Astrocyte (in vitro differentiated cells and primary cell): ENCODE data around the gene SENP2. TPM values are rescaled to one million over a fixed set of nuclear protein-coding genes. Genes with fewer than 3 reads are reported as not detected.

Experiments used
- DNase-seq: peaks from one replicate; pipeline ENCODE4 v3.0.0-alpha.2; 2010; ENCODE audit warnings: low read depth
- FAIRE-seq: peaks from 2 replicates; lab custom pipeline; 2011; peaks lifted over from hg19 to GRCh38; lab: Jason Lieb, UNC
- H2AFZ ChIP-seq: 2 replicates; pipeline ENCODE4 v1.6.0; 2012; ENCODE audit warnings: low read depth, low read length, inconsistent platforms
- H3K27ac ChIP-seq: 2 replicates; pipeline ENCODE4 v1.5.1; 2011; ENCODE audit warnings: low read depth, low read length, inconsistent platforms
- H3K27me3 ChIP-seq: 2 replicates; pipeline ENCODE4 v1.6.0; 2011; ENCODE audit warnings: low read length, inconsistent platforms; ENCODE audit not compliant: insufficient read depth
- H3K36me3 ChIP-seq: 2 replicates; pipeline ENCODE4 v1.5.1; 2011; ENCODE audit warnings: low read length, inconsistent platforms; ENCODE audit not compliant: insufficient read depth
- H3K4me1 ChIP-seq: 2 replicates; pipeline ENCODE4 v1.5.1; 2011; ENCODE audit warnings: low read length, inconsistent platforms; ENCODE audit not compliant: insufficient read depth
- H3K4me2 ChIP-seq: 2 replicates; pipeline ENCODE4 v1.6.0; 2012; ENCODE audit warnings: low read length, inconsistent platforms
- H3K4me3 ChIP-seq: 2 replicates; pipeline ENCODE4 v1.5.1; 2011; ENCODE audit warnings: low read depth, mild to moderate bottlenecking, low read length, inconsistent platforms; ENCODE audit not compliant: insufficient read depth
- H3K79me2 ChIP-seq: 2 replicates; pipeline ENCODE4 v1.6.0; 2012; ENCODE audit warnings: mild to moderate bottlenecking, low read length, inconsistent platforms; ENCODE audit not compliant: insufficient read depth
- H3K9ac ChIP-seq: 2 replicates; pipeline ENCODE4 v1.6.0; 2012; ENCODE audit warnings: mild to moderate bottlenecking, low read length, inconsistent platforms
- H3K9me3 ChIP-seq: 2 replicates; pipeline ENCODE4 v1.5.1; 2012; ENCODE audit warnings: low read depth, mild to moderate bottlenecking, low read length, inconsistent platforms; ENCODE audit not compliant: insufficient read depth
- H4K20me1 ChIP-seq: 2 replicates; pipeline ENCODE4 v1.6.0; 2012; ENCODE audit warnings: low read length, inconsistent platforms; ENCODE audit not compliant: insufficient read depth
- H3K27ac Mint-ChIP-seq: one replicate; pipeline ENCODE4 v1.8.0; 2021; ENCODE audit warnings: mild to moderate bottlenecking, mixed read lengths; ENCODE audit not compliant: unreplicated experiment
- H3K27me3 Mint-ChIP-seq: one replicate; pipeline ENCODE4 v1.8.0; 2021; ENCODE audit warnings: low read depth, mixed read lengths; ENCODE audit not compliant: unreplicated experiment
- H3K36me3 Mint-ChIP-seq: one replicate; pipeline ENCODE4 v1.8.0; 2021; ENCODE audit warnings: low read depth, mixed read lengths; ENCODE audit not compliant: unreplicated experiment
- H3K4me1 Mint-ChIP-seq: one replicate; pipeline ENCODE4 v1.8.0; 2021; ENCODE audit warnings: low read depth, mixed read lengths; ENCODE audit not compliant: unreplicated experiment
- H3K4me3 Mint-ChIP-seq: one replicate; pipeline ENCODE4 v1.8.0; 2021; ENCODE audit warnings: mild to moderate bottlenecking, moderate library complexity, mixed read lengths; ENCODE audit not compliant: unreplicated experiment
- H3K9me3 Mint-ChIP-seq: one replicate; pipeline ENCODE4 v1.8.0; 2021; ENCODE audit warnings: mild to moderate bottlenecking, mixed read lengths; ENCODE audit not compliant: unreplicated experiment
- EZH2 ChIP-seq: IDR thresholded peaks from 2 replicates; pipeline ENCODE4 v1.6.1; 2012; ENCODE audit warnings: mild to moderate bottlenecking, low read length, inconsistent platforms; ENCODE audit not compliant: insufficient read depth
- total RNA-seq: library from RNA; stranded (reverse); gene quantifications from 2 replicates; pipeline ENCODE4 v1.2.1, GENCODE V29; 2021
- TF ChIP-seq, protein P1 (sequence below): IDR thresholded peaks from 2 replicates; pipeline ENCODE4 v1.5.1; 2011; ENCODE audit warnings: low read depth, mild to moderate bottlenecking, inconsistent platforms, low read length, moderate library complexity; ENCODE audit not compliant: insufficient read depth

SENP2 gene
- total RNA-seq, 1 donor from 2014 or later, result 44.1 TPM

DNA sequence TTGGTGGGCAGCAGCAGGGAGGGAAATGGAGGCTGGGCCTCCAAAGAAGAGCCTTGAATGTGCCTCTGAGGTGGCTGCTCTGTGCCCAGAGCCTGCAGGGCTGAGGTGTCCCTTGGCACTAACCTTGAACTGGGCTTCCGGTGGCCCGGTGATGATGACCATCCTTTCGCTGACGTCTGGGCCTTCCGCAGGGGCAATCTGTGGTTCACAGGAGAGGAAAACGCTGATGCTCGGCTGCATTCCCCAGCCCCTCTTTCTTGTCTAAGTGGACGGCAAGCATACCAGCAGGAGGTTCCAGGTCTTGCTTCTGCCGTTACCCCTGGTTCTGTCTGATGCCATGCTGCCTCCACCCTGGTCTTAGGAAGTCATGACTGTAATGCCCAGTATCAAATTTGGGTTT lies 65.9 kb downstream of the SENP2 start:
- Histone ChIP-seq H3K27me3 (no peaks in the 10 kb centered on the region), H3K9me3 (no peaks in the 10 kb centered on the region), H3K9ac (no peak overlapping the region), H3K36me3 (peaks cover 17% of the 10 kb centered on the region), H3K4me1 (peaks cover 23% of the 10 kb centered on the region), H3K4me2 (no peak overlapping the region), H3K27ac (no peak overlapping the region), H3K4me3 (no peak overlapping the region), H3K79me2 (no peaks in the 10 kb centered on the region), H4K20me1 (peaks cover 25% of the 10 kb centered on the region), H2AFZ (no peak overlapping the region)
- Mint-ChIP-seq H3K36me3 (peaks cover 37% of the 10 kb centered on the region), H3K27me3 (no peaks in the 10 kb centered on the region), H3K4me1 (peaks cover 42% of the 10 kb centered on the region), H3K9me3 (no peaks in the 10 kb centered on the region), H3K27ac (no peak overlapping the region), H3K4me3 (no peak overlapping the region)
- FAIRE-seq (no peak), DNase-seq (no peak)
- TF ChIP-seq EZH2, result no peak
- TF ChIP-seq, protein P1, sequence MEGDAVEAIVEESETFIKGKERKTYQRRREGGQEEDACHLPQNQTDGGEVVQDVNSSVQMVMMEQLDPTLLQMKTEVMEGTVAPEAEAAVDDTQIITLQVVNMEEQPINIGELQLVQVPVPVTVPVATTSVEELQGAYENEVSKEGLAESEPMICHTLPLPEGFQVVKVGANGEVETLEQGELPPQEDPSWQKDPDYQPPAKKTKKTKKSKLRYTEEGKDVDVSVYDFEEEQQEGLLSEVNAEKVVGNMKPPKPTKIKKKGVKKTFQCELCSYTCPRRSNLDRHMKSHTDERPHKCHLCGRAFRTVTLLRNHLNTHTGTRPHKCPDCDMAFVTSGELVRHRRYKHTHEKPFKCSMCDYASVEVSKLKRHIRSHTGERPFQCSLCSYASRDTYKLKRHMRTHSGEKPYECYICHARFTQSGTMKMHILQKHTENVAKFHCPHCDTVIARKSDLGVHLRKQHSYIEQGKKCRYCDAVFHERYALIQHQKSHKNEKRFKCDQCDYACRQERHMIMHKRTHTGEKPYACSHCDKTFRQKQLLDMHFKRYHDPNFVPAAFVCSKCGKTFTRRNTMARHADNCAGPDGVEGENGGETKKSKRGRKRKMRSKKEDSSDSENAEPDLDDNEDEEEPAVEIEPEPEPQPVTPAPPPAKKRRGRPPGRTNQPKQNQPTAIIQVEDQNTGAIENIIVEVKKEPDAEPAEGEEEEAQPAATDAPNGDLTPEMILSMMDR, result no peak

DNA sequence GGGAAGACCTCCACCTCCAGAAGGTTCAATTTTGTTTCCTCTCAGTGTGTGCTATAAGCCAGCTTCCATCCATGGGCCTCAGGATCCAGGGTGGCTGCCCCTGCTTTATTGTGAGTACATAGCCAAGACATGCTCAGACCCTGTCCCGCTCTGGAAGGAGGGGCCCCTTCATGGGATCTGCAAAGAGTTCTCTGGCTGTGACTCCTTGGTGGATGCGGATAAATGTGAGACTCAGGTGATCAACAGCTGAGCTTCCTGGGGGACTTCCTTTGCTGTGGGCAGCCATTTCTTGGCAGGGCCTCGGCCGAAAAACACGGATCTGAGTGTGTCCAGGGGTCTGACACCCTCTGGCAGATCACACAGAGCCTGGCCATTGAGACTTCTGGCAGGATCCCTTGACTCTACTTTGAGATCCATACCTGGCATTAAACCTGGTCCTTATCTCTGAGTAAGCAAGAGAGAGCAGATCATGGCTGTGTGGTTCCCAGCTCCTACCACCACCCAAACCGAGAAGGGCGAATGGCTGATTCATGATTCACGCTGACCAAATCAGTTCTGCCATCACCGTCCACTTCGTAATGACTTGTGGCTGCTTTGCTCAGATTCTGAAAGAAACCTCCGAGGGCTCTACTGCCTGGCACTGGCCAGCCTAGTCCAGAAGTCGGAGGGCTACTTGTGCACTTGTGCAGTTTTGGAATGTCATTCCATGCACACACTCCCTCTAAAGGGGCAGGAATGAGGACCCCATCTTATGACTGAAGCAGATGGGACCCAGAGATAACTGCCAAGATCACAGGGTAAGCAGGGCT lies 68.1 kb downstream of the SENP2 start:
- Histone ChIP-seq H3K27ac (no peak overlapping the region), H3K9me3 (no peaks in the 10 kb centered on the region), H3K4me2 (no peak overlapping the region), H3K9ac (no peak overlapping the region), H3K79me2 (no peaks in the 10 kb centered on the region), H3K4me3 (no peak overlapping the region), H3K4me1 (peaks cover 43% of the 10 kb centered on the region), H2AFZ (no peak overlapping the region), H3K27me3 (no peaks in the 10 kb centered on the region), H3K36me3 (peaks cover 17% of the 10 kb centered on the region), H4K20me1 (peaks cover 18% of the 10 kb centered on the region)
- H3K4me1 Mint-ChIP-seq, result peaks cover 49% of the 10 kb centered on the region
- no peak overlapping the region for H3K4me3 Mint-ChIP-seq
- FAIRE-seq (no peak), DNase-seq (peak; percentile 66)
- peak overlapping the region; percentile 58 for H3K27ac Mint-ChIP-seq
- no peak for TF ChIP-seq EZH2
- TF ChIP-seq, protein P1, result no peak
- H3K27me3 Mint-ChIP-seq, result no peaks in the 10 kb centered on the region
- peaks cover 26% of the 10 kb centered on the region for H3K36me3 Mint-ChIP-seq
- no peaks in the 10 kb centered on the region for H3K9me3 Mint-ChIP-seq

DNA sequence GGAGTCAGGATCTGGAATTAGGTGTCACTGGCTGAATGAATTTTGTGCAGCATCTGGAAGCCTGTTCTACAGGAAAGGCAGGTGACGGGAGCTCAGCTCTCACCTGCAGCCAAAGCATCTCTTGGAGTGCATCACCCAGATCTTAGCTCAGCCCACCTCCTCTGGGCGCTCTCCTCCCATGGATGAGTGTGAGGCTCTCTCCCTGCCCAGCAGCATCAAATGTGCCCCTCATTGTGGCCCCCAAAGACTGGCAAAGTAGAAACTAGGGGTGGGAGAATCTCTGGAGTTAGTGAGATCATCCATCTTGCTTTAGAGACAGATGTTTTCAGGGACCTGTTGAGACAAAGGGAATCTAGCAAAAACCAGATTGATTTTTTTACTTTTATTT lies 68.7 kb downstream of the SENP2 start:
- Histone ChIP-seq H3K79me2 (no peaks in the 10 kb centered on the region), H3K27me3 (no peaks in the 10 kb centered on the region), H3K9ac (no peak overlapping the region), H3K4me1 (peaks cover 42% of the 10 kb centered on the region), H4K20me1 (peaks cover 18% of the 10 kb centered on the region), H3K4me2 (no peak overlapping the region), H3K27ac (no peak overlapping the region), H3K36me3 (peaks cover 17% of the 10 kb centered on the region), H3K4me3 (no peak overlapping the region), H2AFZ (no peak overlapping the region), H3K9me3 (no peaks in the 10 kb centered on the region)
- Mint-ChIP-seq H3K36me3 (peaks cover 26% of the 10 kb centered on the region), H3K27me3 (no peaks in the 10 kb centered on the region), H3K4me1 (peaks cover 48% of the 10 kb centered on the region), H3K27ac (peak overlapping the region; percentile 3), H3K4me3 (no peak overlapping the region), H3K9me3 (no peaks in the 10 kb centered on the region)
- DNase-seq, result no peak
- FAIRE-seq, result no peak
- no peak for TF ChIP-seq EZH2
- TF ChIP-seq, protein P1, result no peak
